Measurements from ENCODE around the gene PTCD2.

The PTCD2 gene

DNA sequence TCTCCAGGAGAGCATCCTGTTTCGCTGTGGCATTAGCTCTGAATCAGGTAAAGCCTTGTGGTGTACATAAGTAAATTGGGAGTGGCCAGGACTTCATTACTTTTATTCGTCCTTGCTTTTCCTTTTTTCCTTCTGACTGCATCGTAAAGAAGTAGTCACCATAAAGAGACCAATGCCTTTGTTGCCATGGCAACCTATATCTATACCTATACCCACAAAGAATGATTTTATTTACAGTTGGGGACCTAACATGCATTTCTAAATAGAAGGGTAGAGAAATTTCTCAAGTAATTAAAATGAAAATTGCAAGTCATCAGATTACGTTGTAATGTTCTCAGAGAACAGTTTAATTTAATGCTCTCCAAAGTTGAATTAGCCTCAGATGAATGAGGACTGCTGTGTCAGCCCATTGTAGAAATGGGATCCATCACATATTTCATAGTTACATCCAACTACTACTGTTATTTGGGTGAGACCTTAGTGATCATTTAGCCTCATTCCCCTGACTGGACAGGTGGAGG is 18.6 kb downstream of the PTCD2 start:
- in situ Hi-C loops (cut with MboI; ENCODE audit: low sequenced_read_pairs): no loop called here

DNA sequence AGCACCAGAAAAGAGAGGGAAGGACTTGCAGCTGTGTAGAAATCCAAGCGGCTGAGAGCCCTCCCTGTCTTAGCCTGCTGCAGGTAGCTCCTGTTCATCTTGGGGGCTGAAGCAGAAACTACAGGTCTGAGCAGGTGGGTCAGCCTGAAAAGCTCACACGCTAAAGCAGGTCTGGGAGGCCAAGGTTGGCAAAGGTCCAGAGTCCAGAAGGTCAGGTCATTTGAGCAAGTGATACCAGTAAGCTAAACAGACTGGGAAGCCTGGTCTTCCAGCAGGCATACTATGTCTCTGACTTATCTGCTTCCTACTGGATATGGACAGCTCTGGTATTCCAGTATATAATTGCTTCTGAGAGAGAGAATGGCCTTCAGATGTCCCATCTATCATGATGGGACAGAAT is 26.2 kb downstream of the PTCD2 start:
- in situ Hi-C loops (cut with MboI; ENCODE audit: low sequenced_read_pairs): no loop called here

DNA sequence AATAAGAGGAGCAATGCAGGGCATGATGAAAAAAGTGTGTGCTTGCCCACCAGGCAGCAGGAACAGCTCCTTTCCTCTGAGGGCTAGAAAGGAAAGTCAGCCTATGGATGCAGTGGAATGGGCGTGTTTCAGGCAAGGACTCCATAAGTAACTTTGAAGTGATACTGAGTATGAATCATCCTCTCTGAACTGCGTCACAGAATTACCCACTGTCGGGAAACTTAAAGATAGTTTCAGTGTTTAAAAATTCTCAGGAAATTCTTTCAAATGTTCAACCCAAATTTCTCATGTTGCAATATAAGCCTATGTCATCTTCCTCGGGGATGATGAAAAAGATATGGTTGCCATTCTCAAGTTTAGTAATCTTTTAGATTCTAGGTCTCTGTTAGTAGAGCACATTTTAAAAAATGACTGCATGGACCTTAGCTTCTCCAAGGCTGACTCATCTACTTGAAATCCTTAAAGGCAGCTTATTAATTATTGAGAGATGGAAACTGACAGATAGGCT is 27.7 kb downstream of the PTCD2 start:
- in situ Hi-C loops (cut with MboI; ENCODE audit: low sequenced_read_pairs): no loop called here

DNA sequence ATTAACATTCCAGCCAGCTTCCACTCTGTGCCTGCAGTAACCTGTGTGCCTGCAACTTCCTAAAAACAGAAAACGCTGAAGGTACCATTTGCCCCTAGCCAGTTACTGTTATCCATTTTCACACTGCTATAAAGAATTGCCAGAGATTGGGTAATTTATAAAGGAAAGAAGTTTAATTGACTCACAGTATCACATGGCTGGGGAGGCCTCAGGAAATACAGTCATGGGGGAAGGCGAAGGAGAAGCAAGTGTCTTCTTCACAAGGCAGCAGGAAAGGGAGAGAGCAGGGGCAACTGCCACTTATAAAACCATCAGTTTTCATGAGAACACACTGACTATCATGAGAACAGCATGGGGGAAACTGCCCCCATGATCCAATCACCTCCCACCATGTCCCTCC is 31.2 kb downstream of the PTCD2 start:
- in situ Hi-C loops (cut with MboI; ENCODE audit: low sequenced_read_pairs): no loop called here

DNA sequence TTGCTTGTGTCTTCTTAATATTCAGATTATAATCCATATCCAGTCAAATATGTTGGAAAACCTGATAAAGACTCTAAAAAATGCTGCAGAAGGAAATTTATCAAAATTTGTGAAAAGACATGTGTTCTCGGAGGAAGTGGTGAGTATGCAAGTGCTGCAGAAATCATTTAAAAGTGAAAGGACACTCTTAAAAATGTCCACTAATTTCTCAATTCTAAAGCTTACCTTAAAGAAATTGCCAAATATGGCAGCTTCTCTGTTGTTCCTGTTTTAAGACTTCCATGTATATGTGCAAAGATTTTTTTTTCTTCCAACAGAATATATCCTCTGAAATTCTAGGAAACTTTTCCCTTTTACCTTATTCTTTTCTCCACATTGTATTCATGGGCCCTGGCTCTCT is 32.4 kb downstream of the PTCD2 start:
- in situ Hi-C loops (cut with MboI; ENCODE audit: low sequenced_read_pairs): no loop called here

DNA sequence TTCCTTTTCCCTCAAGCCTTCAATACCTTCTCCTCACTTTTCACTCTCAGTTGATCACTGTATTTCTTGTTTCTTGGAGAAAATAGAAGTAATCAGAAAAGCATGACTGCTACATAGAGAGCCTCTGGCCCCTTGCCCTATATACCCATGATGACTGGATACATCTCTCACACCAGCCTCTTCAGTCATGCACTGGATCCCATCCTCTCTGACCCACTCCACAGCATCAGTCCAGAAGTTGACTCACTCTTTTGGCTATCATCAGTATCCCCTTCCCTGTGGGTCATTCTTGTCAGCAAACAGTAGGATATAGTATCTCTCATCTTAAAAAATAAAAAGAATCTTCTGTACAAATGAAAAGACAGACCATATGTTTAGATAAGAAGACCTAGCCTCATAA is 32.9 kb downstream of the PTCD2 start:
- in situ Hi-C loops (cut with MboI; ENCODE audit: low sequenced_read_pairs): no loop called here

DNA sequence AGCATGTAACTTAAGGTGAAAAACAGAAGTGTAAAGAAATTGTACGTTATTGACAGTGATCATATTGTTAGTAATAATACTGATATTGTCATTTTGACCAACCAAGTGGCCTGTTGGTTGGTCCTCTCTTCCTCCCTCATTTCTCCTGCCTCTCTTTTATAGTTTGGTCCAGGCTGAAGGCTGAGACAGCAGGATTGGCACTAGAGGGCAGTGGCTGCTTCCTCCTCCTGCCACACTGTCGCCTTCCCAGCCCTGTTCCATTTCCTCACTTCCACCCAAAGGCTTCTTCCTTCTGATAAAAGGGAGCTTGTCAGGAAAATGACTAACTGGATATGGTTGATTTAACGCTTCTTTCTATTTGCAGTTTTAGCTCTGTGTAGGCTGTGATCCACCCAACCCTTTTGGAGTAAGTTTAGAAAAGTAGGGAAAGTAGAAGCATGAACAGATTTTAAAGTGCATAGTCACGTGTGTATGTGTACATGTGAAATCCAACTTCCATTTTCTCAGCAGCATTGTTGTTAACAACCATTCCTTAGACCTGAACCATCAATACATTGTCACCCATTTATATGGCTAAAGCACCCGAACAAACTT is 35.6 kb downstream of the PTCD2 start:
- in situ Hi-C loops (cut with MboI; ENCODE audit: low sequenced_read_pairs): no loop called here

DNA sequence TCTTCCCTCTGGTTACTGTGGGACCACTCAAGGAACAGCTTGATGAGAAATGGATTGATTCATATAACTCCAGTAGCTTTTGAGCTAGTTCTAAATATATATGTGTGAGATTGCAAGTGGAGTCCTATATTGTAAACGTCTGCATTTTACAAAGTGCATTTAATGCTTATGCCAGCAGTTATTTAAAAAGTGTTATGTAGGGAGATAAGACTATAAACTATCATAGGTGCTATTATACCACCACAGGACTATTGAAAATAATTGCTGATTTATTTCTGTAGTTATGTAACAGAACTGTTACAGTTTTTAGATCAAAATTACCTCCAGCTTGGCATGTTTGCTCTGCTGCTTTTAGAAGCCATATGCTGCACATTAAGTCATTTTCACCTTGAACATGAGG is 36.2 kb downstream of the PTCD2 start:
- in situ Hi-C loops (cut with MboI; ENCODE audit: low sequenced_read_pairs): no loop called here

DNA sequence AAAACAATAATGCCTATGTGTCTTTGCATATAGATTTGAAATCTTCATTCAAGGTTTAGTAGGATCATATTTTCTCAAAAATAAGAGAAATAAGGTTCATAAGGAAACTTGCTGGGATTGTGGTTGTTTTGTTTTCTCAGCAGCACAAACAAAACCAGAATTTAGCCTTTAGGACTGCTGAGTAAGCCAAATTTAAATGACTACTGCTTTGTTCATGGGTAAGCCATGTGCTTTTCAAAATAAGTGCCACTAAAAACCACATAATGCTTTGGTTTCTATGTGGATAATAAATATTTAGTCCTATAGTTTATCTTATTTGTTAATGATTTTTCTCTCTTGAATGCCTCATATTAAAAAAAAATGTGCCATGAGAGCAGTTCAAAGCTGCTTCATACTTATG is 38.8 kb downstream of the PTCD2 start:
- in situ Hi-C loops (cut with MboI; ENCODE audit: low sequenced_read_pairs): no loop called here

DNA sequence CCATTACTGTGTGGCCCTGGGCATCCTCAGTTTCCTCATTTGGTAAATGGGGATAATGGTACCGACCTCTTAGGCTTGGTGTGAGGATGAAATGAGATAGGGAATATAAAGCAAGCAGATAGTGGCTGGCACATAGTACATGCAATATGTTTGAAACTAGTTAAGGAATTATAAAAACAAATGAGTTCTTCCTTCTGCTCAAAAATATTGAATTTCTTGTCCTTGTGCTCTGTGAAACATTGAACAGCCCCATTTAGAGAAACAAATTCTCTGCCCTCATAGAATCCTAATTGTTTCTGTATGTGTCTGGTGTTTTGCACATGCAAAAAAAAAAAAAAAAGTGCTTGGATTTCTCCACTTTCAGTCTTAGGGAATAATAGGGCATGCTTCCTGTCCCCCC is 39.7 kb downstream of the PTCD2 start:
- in situ Hi-C loops (cut with MboI; ENCODE audit: low sequenced_read_pairs): no loop called here

DNA sequence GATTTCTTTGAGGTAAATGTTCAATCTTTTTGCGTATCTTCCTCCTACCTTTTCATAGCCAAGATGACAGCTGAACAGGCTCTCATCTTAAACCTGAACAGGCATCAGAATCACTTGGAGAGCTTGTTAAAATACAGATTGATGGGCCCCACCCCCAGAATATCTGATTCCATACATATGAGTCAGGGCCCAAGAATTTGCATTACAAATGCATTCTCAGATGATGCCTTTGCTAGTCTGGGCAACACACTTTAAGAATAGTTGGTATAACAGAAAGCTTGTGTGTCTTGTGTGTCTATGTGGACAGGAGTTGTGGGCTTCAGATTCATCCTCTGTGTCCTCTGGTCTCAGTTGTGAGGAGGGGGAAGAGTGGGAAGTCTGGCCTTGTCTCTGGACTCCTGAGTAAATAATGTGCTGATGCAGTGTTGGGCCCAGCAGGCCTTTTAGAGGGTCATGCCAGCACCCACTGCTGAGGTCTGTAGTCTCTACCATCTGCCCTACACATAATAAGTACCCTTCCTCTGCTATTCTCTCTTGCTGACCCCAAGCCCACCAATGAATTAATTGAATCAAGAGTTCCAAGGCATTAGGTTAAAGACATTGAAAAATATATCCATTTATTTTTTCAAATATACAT is 43.1 kb downstream of the PTCD2 start:
- in situ Hi-C loops (cut with MboI; ENCODE audit: low sequenced_read_pairs): no loop called here

DNA sequence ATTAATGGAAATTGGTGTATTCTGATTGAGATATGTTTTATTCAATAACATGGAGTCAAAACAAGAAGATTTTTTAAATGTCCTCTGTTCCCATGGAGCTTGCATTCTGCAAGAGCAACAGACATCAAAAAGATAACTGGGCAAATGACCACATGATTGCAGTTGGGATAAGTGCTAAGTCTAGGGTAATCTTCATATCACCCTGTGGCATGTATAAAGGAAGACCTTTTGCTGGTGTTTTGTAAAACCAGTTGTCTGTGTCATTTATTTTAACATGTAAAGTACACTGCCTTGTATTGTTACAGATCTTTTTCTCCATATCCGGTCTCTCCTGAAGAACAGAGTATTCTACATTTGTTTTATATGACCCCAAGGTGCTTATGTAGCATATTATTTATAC is 44.0 kb downstream of the PTCD2 start:
- in situ Hi-C loops (cut with MboI; ENCODE audit: low sequenced_read_pairs): no loop called here

DNA sequence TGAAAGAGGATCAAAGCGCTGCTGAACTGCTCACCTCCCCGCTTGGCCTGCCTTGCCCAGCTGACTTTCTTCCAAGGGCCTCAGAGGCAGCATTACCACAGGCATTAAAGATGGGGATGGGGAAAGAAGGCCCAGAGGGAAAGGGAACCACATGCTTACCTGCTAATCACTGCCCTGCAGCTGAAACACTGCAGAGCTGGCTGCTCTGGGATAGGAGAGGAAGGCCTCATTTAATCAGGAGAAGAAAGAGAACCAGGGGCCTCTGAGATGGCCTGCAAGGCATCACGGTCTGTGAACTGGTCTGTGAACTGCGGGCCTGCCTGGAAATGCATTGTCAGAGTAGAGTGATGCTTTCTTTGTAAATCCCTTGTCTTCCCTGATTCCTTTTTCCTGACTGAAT is 44.8 kb downstream of the PTCD2 start:
- in situ Hi-C loops (cut with MboI; ENCODE audit: low sequenced_read_pairs): no loop called here

DNA sequence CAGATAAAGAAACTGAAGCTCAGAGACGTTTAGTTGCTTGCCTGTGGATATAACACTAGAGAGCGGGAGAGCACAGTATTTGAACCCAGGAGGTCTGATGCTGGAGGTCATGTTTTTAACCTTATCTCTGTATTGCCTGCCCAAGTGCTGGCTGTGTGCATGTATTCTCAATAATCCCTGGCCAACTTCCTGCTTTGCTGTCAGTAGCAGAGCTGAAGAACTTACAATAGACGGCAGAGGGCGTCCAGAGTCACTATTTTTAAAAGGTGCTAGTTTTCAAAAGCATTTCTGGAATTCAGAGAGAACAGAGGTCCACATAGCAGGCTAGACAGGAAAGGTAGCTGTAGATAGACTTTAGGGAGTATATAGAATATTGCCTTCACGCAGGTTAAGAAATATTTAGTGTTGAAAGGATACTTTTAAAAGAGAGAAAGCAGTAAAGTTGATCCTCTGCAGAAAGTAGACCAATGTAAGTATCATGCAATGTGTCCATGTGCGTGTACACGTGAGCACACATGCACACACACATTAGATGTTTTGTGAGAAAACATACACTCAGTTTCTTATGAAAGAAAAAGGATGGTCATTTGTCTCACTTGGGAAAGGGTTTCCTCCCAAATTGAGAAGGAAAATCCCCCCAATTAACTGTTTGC is 46.3 kb downstream of the PTCD2 start:
- in situ Hi-C loops (cut with MboI; ENCODE audit: low sequenced_read_pairs): no loop called here

DNA sequence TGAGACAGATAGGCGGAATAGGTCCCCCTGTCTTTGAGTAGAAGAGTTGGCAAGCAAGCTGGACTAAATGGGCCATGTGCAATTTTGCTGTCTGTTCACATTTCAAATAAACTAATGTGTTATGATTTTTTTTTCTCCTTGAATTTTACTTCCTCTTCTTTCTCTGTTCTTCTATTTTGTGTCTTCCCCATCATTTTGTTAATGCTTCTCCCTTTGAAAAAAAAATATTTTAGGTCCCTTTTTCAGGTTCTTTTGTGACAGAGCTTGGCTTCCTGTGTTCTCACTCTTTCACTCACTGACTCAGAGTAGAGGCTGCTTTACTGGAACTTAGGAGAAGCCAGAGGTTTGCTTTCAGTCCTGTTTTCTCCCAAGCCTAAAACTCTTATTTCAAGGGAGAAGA is 48.1 kb downstream of the PTCD2 start:
- in situ Hi-C loops (cut with MboI; ENCODE audit: low sequenced_read_pairs): no loop called here

DNA sequence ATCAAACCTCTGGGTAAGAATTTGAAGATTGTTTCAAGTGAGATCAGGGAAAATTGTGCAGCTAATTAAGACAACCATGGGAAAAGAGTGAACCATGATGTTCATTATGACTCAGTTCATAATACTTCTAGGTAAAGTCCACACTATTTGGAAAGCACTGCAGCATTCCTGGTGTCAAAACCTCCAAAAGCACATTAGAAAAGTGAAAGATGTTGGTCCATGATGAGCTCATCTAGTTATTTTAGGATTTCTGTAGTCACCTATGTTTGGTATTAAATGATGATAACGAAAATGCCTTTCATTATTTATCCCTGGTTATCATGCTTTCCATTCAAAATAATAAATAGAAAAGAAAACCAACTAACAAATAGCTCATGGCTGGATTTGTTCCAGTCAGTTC is 49.1 kb downstream of the PTCD2 start:
- in situ Hi-C loops (cut with MboI; ENCODE audit: low sequenced_read_pairs): no loop called here

DNA sequence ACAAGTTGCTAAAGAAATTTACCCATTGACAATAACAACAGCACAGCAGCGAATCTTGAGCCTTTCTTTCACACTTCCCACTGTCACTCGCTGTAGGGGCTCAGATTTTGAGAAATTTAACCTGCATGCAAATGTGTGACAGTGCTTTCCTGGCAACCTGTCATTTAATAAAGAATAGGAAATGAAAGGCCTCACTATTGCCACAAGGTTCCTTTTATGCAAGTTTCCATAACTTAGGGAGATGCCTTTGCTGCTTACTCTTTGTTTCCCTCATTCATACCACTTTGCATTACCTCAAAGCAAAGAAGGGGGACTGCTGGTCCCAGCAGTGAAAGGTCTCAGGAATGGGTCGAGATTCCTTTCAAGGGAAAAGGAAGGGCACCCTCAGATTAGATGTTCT is 49.5 kb downstream of the PTCD2 start:
- in situ Hi-C loops (cut with MboI; ENCODE audit: low sequenced_read_pairs): no loop called here

DNA sequence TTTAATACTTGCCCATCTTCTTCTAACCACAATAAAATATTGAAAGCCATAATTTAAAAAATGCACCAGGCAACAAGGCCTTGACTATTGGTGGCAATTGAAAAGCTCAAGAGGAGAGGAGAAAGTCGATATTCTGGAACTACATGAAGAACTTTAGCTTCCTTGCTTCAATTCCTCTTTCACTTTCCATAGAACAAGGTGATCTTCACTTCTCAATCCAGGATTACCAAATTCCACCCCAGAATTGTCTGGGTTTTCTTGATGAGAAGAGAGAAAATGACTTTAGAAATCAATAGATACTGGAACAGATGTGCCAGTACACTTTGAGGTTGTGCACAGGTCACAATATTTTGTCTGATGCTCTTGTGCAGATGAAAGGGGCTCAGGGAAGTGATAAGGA is 52.2 kb downstream of the PTCD2 start:
- in situ Hi-C loops (cut with MboI; ENCODE audit: low sequenced_read_pairs): no loop called here

DNA sequence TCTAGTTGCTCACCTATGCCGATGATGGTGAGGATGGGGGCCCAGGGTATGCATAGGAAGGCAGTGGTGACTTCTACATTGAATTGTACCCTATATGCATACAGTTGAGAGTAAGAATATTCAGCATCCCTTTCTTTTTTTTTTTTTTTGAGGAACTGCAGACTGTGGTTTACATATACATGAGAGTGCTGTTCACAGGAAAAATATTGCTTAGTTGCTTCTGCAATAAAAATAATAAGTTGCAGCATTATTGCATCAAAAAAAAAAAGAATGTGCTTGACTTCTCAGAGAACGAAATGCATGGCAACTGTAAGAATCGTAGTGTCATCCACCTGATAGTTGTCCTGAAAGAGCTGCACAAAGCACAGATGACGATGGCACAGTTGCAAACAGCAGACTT is 52.8 kb downstream of the PTCD2 start:
- in situ Hi-C loops (cut with MboI; ENCODE audit: low sequenced_read_pairs): no loop called here

DNA sequence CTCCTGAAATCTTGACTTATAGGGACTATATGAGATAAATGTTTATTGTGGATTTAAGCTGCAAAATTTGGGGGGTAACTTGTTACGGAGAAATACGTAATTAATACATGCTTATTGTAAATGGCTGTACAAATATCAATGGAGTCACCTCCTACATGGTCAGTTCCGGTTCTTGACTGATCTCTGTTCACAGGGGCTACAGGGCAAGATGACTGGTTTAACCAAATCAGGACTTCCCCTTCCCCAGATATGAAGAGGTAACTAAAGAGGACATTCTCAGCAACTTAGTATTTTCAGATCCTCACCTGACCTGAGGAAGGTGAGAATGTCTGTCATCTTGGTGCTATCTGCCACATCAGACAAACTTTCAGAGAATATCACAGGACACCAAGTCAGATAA is 54.7 kb downstream of the PTCD2 start:
- in situ Hi-C loops (cut with MboI; ENCODE audit: low sequenced_read_pairs): loop anchor here (25.0 kb wide), 1 partner anchor 137 kb away; the partner anchor contains the start of gene ZNF366

DNA sequence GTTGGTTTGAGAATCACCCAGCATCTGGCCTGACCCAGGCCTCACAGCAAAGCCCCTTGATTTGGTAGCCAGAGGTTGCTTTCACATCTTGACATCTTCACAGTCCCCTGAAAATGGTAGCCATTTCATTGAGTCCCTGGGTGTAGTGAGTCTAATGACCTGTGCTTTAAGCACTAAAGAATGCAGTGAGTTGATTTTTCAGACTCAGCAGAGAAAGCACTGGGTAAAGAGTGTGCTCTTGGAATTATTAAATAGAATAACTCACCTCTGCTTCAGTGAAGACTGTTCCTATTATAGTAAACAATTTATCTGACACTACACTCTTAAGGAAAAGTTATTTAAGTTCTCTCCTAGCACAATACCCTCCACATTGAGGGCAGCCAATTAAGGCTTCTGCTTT is 56.2 kb downstream of the PTCD2 start:
- in situ Hi-C loops (cut with MboI; ENCODE audit: low sequenced_read_pairs): loop anchor here (25.0 kb wide), 1 partner anchor 136 kb away; the partner anchor contains the start of gene ZNF366
